BLaER1 treated with 17β-estradiol and CSF1 and Interleukin-3, amounts not matched to agents 10 nM and 100 nM (cell line): ENCODE results near the gene BEND5.

ENCODE experiments used
- H3K27ac ChIP-seq, 11 experiments: shearing (Covaris generic); formaldehyde crosslinking; 2 replicates each; pipeline ENCODE4 v1.8.1; 2022
- H3K27me3 ChIP-seq, 11 experiments: shearing (Covaris generic); formaldehyde crosslinking; 2 replicates each; pipeline ENCODE4 v1.8.1; 2022
- H3K36me3 ChIP-seq, 11 experiments: shearing (Covaris generic); formaldehyde crosslinking; 2 replicates each; pipeline ENCODE4 v1.8.1; 2022
- H3K4me1 ChIP-seq, 10 experiments: shearing (Covaris generic); formaldehyde crosslinking; 2 replicates each; pipeline ENCODE4 v1.8.1; 2022
- H3K4me2 ChIP-seq, 11 experiments: shearing (Covaris generic); formaldehyde crosslinking; 2 replicates each; pipeline ENCODE4 v1.8.1; 2022
- H3K4me3 ChIP-seq, 10 experiments: shearing (Covaris generic); formaldehyde crosslinking; 2 replicates each; pipeline ENCODE4 v1.8.1; 2022
- H3K9ac ChIP-seq, 11 experiments: shearing (Covaris generic); formaldehyde crosslinking; 2 replicates each; pipeline ENCODE4 v1.8.1; 2022
- H3K9me3 ChIP-seq, 11 experiments: shearing (Covaris generic); formaldehyde crosslinking; replicated peaks in 1 of 11; 2 replicates each; pipeline ENCODE4 v1.8.1; 2022
- H4K20me1 ChIP-seq, 11 experiments: shearing (Covaris generic); formaldehyde crosslinking; 2 replicates each; pipeline ENCODE4 v1.8.1; 2022
- Cebpa-rat ChIP-seq, 11 experiments: shearing (Covaris generic); IDR thresholded peaks; 2 replicates each; pipeline ENCODE4 v1.8.1; 2022

BEND5 gene

GRCh38 chr1:48775831-48776392 lies 779 bp downstream of the BEND5 start:
- H3K9me3 ChIP-seq = no peaks in the 10 kb centered on the region
- TF ChIP-seq Cebpa-rat (IDR thresholded peaks at IDR 0.05) = no peak
- H3K9ac ChIP-seq = peak overlapping the region; percentile 77 to 90 (median 88); a peak in 21 of 22 replicates
- H3K27ac ChIP-seq = peak overlapping the region in 10 of 11 experiments; percentile 58 to 91 (median 86); a peak in 20 of 22 replicates
- peaks cover 0 to 40% (median 33%) of the 10 kb centered on the region in 11 experiments; a peak in 17 of 22 replicates for H3K36me3 ChIP-seq
- H4K20me1 ChIP-seq = peaks cover 0 to 33% (median 6%) of the 10 kb centered on the region in 11 experiments; a peak in 8 of 22 replicates
- H3K4me2 ChIP-seq = peak overlapping the region; percentile 82 to 98 (median 93)
- H3K4me1 ChIP-seq = peaks cover 25 to 72% (median 66%) of the 10 kb centered on the region in 10 experiments; a peak in 19 of 20 replicates
- H3K27me3 ChIP-seq = no peaks in the 10 kb centered on the region
- H3K4me3 ChIP-seq = peak overlapping the region; percentile 61 to 84 (median 75)

DNA sequence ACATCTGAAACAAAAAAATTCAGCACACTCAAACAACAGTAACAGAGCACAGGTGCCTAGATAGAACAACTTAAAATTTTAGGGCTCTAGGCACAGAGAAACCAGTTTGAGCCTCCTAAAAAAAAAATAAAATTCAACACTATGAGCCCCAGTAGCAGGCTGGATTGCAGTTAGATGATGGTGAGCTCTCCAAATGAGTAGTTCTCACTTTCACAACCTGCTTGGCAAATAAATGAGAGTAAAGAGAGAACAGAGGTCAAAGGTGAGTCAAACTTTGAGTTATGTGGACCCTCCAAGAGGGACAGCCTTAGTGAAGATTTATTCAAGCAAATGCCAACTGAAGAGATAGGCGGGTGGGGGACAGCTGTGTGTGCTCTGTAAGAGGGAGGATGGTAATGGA lies 3.6 kb downstream of the BEND5 start:
- H3K4me2 ChIP-seq = peak overlapping the region in 9 of 11 experiments; percentile 5 to 98 (median 96); a peak in 12 of 22 replicates
- H3K4me1 ChIP-seq = peaks cover 39 to 87% (median 85%) of the 10 kb centered on the region in 10 experiments; a peak in 19 of 20 replicates
- peaks cover 0 to 33% (median 6%) of the 10 kb centered on the region in 11 experiments; a peak in 8 of 22 replicates for H4K20me1 ChIP-seq
- H3K36me3 ChIP-seq = peaks cover 0 to 63% (median 46%) of the 10 kb centered on the region in 11 experiments; a peak in 17 of 22 replicates
- no peak overlapping the region for H3K27ac ChIP-seq
- TF ChIP-seq Cebpa-rat (IDR thresholded peaks at IDR 0.05) = no peak
- no peaks in the 10 kb centered on the region for H3K27me3 ChIP-seq
- no peaks in the 10 kb centered on the region; a peak in 1 of 22 replicates for H3K9me3 ChIP-seq
- no peak overlapping the region for H3K9ac ChIP-seq
- H3K4me3 ChIP-seq = no peak overlapping the region

GRCh38 chr1:48772211-48772610 lies 4.5 kb downstream of the BEND5 start:
- Histone ChIP-seq H3K27ac (no peak overlapping the region), H3K4me3 (no peak overlapping the region), H3K36me3 (peaks cover 0 to 70% (median 47%) of the 10 kb centered on the region in 11 experiments; a peak in 17 of 22 replicates), H4K20me1 (peaks cover 0 to 33% (median 6%) of the 10 kb centered on the region in 11 experiments; a peak in 8 of 22 replicates), H3K9ac (no peak overlapping the region), H3K9me3 (peaks cover 0 to 2% (median 0%) of the 10 kb centered on the region in 11 experiments; a peak in 2 of 22 replicates), H3K4me2 (peak overlapping the region in 10 of 11 experiments; percentile 5 to 98 (median 94); a peak in 11 of 22 replicates), H3K27me3 (no peaks in the 10 kb centered on the region), H3K4me1 (peaks cover 42 to 88% (median 84%) of the 10 kb centered on the region in 10 experiments)
- no peak for TF ChIP-seq Cebpa-rat (IDR thresholded peaks at IDR 0.05)

GRCh38 chr1:48771561-48771960 lies 5.1 kb downstream of the BEND5 start:
- H3K4me2 ChIP-seq = peak overlapping the region in 9 of 11 experiments; percentile 5 to 98 (median 96); a peak in 9 of 22 replicates
- TF ChIP-seq Cebpa-rat (IDR thresholded peaks at IDR 0.05) = no peak
- H3K4me1 ChIP-seq = peaks cover 46 to 90% (median 85%) of the 10 kb centered on the region in 10 experiments
- no peak overlapping the region for H3K4me3 ChIP-seq
- H3K27me3 ChIP-seq = no peaks in the 10 kb centered on the region
- H3K36me3 ChIP-seq = peaks cover 0 to 77% (median 54%) of the 10 kb centered on the region in 11 experiments; a peak in 18 of 22 replicates
- no peak overlapping the region for H3K9ac ChIP-seq
- H3K9me3 ChIP-seq = peaks cover 0 to 8% (median 3%) of the 10 kb centered on the region in 11 experiments; a peak in 13 of 22 replicates
- H4K20me1 ChIP-seq = peaks cover 0 to 33% (median 6%) of the 10 kb centered on the region in 11 experiments; a peak in 8 of 22 replicates
- no peak overlapping the region for H3K27ac ChIP-seq

- Histone ChIP-seq H3K4me1 (peaks cover 31 to 60% (median 55%) of the 10 kb centered on the region in 10 experiments), H3K9ac (no peak overlapping the region; a peak in 1 of 22 replicates), H3K4me3 (no peak overlapping the region), H4K20me1 (peaks cover 0 to 27% (median 13%) of the 10 kb centered on the region in 11 experiments; a peak in 8 of 22 replicates), H3K27ac (peak overlapping the region in 9 of 11 experiments; percentile 5 to 59 (median 48); a peak in 14 of 22 replicates), H3K9me3 (peaks cover 0 to 21% (median 15%) of the 10 kb centered on the region in 11 experiments; a peak in 17 of 22 replicates), H3K27me3 (no peaks in the 10 kb centered on the region), H3K36me3 (peaks cover 0 to 96% (median 75%) of the 10 kb centered on the region in 11 experiments; a peak in 18 of 22 replicates), H3K4me2 (peak overlapping the region; percentile 23 to 93 (median 58); a peak in 20 of 22 replicates)
- no peak for TF ChIP-seq Cebpa-rat (IDR thresholded peaks at IDR 0.05)
Observed at GRCh38 chr1:48767975-48768510, 8.6 kb downstream of the BEND5 start.

GRCh38 chr1:48765335-48765734 lies 11.4 kb downstream of the BEND5 start:
- Histone ChIP-seq H3K36me3 (peaks cover 0 to 96% (median 71%) of the 10 kb centered on the region in 11 experiments; a peak in 19 of 22 replicates), H3K9me3 (peaks cover 0 to 21% (median 15%) of the 10 kb centered on the region in 11 experiments; a peak in 17 of 22 replicates), H3K27ac (no peak overlapping the region), H3K9ac (no peak overlapping the region), H3K4me1 (peaks cover 21 to 42% (median 29%) of the 10 kb centered on the region in 10 experiments), H3K27me3 (no peaks in the 10 kb centered on the region), H4K20me1 (peaks cover 0 to 25% (median 8%) of the 10 kb centered on the region in 11 experiments; a peak in 7 of 22 replicates), H3K4me3 (no peak overlapping the region), H3K4me2 (no peak overlapping the region)
- no peak for TF ChIP-seq Cebpa-rat (IDR thresholded peaks at IDR 0.05)

GRCh38 chr1:48761986-48762385 lies 14.7 kb downstream of the BEND5 start:
- H4K20me1 ChIP-seq = peaks cover 0 to 20% (median 8%) of the 10 kb centered on the region in 11 experiments; a peak in 8 of 22 replicates
- no peak overlapping the region for H3K9ac ChIP-seq
- H3K9me3 ChIP-seq = peaks cover 0 to 21% (median 15%) of the 10 kb centered on the region in 11 experiments; a peak in 16 of 22 replicates
- no peak overlapping the region for H3K27ac ChIP-seq
- no peak overlapping the region for H3K4me3 ChIP-seq
- no peak for TF ChIP-seq Cebpa-rat (IDR thresholded peaks at IDR 0.05)
- peaks cover 13 to 100% (median 97%) of the 10 kb centered on the region in 11 experiments; a peak in 21 of 22 replicates for H3K36me3 ChIP-seq
- H3K4me1 ChIP-seq = peaks cover 0 to 9% (median under 1%) of the 10 kb centered on the region in 10 experiments; a peak in 7 of 20 replicates
- H3K4me2 ChIP-seq = no peak overlapping the region
- H3K27me3 ChIP-seq = no peaks in the 10 kb centered on the region

DNA sequence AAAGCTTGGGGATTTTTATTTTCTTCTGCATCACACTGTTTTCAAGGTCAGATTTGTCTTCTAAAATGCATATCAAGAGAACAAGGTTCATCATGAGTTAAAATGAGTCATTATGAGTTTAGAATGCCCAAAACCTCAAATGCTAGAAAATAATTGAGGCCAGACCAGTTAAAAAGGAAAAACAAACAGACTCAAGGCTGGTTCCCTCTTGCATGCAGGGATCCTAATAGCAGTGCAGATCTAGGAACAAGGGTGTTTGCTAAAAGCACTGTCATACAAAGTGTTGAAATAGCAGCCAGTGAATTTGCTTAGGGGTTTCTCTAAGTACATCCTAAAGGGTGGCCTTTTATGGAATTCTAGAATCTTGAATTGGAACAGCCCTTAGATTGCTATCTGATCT lies 15.3 kb downstream of the BEND5 start:
- Histone ChIP-seq H3K27ac (no peak overlapping the region; a peak in 1 of 22 replicates), H3K27me3 (no peaks in the 10 kb centered on the region), H3K4me2 (no peak overlapping the region), H3K36me3 (peaks cover 13 to 100% (median 97%) of the 10 kb centered on the region in 11 experiments; a peak in 21 of 22 replicates), H3K9ac (no peak overlapping the region), H3K4me3 (no peak overlapping the region), H3K4me1 (peaks cover 0 to 7% (median 0%) of the 10 kb centered on the region in 10 experiments; a peak in 3 of 20 replicates), H3K9me3 (peaks cover 0 to 15% (median 11%) of the 10 kb centered on the region in 11 experiments; a peak in 16 of 22 replicates), H4K20me1 (peaks cover 0 to 20% (median 8%) of the 10 kb centered on the region in 11 experiments; a peak in 8 of 22 replicates)
- TF ChIP-seq Cebpa-rat (IDR thresholded peaks at IDR 0.05) = no peak
